Breast epithelium (tissue), 4 donors: Measurements from ENCODE around the gene SYTL1. TPM values are rescaled to one million over a fixed set of nuclear protein-coding genes. Genes with fewer than 3 reads are reported as not detected.

Experiments used
- DNase-seq, 2 donors: peaks; one replicate each; pipeline ENCODE4 v3.0.0-alpha.2; 2019; ENCODE audit warnings: low spot score in 2 of 2
- H3K27ac ChIP-seq, 2 donors: fragments of 200-600 bp; sonication (generic) in 1 of 2; one replicate each; pipeline ENCODE4 v1.5.1; 2016 to 2019; ENCODE audit warnings: mild to moderate bottlenecking in 1 of 2
- H3K27me3 ChIP-seq, 2 donors: fragments of 200-600 bp; sonication (generic) in 1 of 2; one replicate each; pipeline versions ENCODE4 v1.5.1 to v1.6.0; 2017 to 2019; ENCODE audit warnings: control low read depth in 1 of 2, mild to moderate bottlenecking in 1 of 2
- H3K36me3 ChIP-seq: fragments of 200-600 bp; one replicate; pipeline ENCODE4 v1.5.1; 2019
- H3K4me1 ChIP-seq, 2 donors: fragments of 200-600 bp; sonication (generic); one replicate each; pipeline ENCODE4 v1.5.1; 2016 to 2019; ENCODE audit warnings: control low read depth in 1 of 2
- H3K4me3 ChIP-seq, 3 donors: fragments of 200-600 bp; sonication (generic); 1 replicate in 2 of 3; 2 replicates in 1 of 3; pipeline ENCODE4 v1.5.1; 2016 to 2019; ENCODE audit warnings: mild to moderate bottlenecking in 3 of 3, moderate library complexity in 2 of 3
- H3K9me3 ChIP-seq, 2 donors: fragments of 200-600 bp; sonication (generic) in 1 of 2; one replicate each; pipeline ENCODE4 v1.5.1; 2016 to 2019; ENCODE audit warnings: control low read depth in 1 of 2
- POLR2A ChIP-seq: fragments of 450-650 bp; IDR thresholded peaks from one replicate; pipeline ENCODE4 v1.6.1; 2016; ENCODE audit warnings: antibody characterized with exemption, mild to moderate bottlenecking, moderate library complexity
- POLR2AphosphoS5 ChIP-seq, 3 donors: sonication (generic); formaldehyde crosslinking; IDR thresholded peaks; one replicate each; pipeline ENCODE4 v1.6.1; 2017; ENCODE audit warnings: antibody characterized with exemption in 3 of 3
- intact Hi-C: fragments of 100-400 bp; cut with DNase I; formaldehyde crosslinking; loops from one replicate; pipeline ENCODE4 v1.15.1; 2023; ENCODE audit warnings: low total_unique reads
- total RNA-seq, 3 donors: library from RNA; depleted of rRNA; stranded (reverse); fragments of >200 nt; gene quantifications; one replicate each; pipeline ENCODE4 v1.1.0, GENCODE V29; 2016
- TF ChIP-seq, protein P1 (sequence below), 3 donors: fragments of 450-650 bp; IDR thresholded peaks; one replicate each; pipeline ENCODE4 v1.5.1; 2016 to 2017; ENCODE audit warnings: antibody characterized with exemption in 3 of 3, mild to moderate bottlenecking in 3 of 3, moderate library complexity in 3 of 3

Gene SYTL1
- total RNA-seq, 3 donors from 2014 or later = 0.96 to 33.1 (median 22.3) TPM

DNA sequence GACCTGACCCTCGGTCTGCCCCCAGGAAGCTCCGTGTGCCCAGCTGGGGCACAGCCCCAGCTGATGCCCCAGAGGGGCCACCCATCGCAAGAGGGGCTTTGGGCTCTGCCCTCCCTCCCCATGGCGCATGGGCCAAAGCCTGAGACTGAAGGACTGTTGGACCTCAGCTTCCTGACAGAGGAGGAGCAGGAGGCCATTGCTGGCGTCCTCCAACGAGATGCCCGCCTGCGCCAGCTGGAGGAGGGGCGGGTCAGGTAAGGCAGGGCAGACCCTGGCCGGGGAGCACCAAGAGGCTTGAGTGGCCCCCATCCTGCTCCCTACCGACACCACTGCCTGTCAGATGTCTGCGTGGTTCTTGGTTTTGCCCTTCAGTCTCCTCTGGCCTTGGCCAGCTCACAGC is 3.5 kb downstream of the SYTL1 start:
- intact Hi-C loops = no loop called here

DNA sequence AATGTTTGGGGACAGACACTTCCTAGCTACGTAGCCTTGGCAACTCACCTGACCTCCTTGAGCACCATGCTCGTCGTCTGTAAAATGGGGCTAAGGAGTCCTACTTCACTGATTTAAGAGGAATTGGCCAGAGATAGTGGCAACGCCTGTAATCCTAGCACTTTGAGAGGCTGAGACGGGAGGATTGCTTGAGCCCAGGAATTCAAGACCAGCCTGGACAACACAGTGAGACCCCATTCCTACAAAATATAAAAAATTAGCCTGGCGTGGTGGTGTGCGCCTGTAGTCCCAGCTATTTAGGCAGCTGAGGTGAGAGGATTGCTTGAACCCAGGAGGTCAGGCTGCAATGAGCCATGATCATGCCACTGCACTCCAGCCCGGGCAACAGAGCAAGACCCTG is 4.5 kb downstream of the SYTL1 start:
- intact Hi-C loops = no loop called here
- H3K27ac ChIP-seq = no peak overlapping the region
- no peaks in the 10 kb centered on the region for H3K36me3 ChIP-seq
- H3K4me1 ChIP-seq = peaks cover 3 to 8% of the 10 kb centered on the region in 2 donors
- H3K27me3 ChIP-seq = no peaks in the 10 kb centered on the region
- no peak for DNase-seq
- no peaks in the 10 kb centered on the region for H3K9me3 ChIP-seq
- no peak for TF ChIP-seq POLR2AphosphoS5 (IDR thresholded peaks at IDR 0.05)
- TF ChIP-seq, protein P1, sequence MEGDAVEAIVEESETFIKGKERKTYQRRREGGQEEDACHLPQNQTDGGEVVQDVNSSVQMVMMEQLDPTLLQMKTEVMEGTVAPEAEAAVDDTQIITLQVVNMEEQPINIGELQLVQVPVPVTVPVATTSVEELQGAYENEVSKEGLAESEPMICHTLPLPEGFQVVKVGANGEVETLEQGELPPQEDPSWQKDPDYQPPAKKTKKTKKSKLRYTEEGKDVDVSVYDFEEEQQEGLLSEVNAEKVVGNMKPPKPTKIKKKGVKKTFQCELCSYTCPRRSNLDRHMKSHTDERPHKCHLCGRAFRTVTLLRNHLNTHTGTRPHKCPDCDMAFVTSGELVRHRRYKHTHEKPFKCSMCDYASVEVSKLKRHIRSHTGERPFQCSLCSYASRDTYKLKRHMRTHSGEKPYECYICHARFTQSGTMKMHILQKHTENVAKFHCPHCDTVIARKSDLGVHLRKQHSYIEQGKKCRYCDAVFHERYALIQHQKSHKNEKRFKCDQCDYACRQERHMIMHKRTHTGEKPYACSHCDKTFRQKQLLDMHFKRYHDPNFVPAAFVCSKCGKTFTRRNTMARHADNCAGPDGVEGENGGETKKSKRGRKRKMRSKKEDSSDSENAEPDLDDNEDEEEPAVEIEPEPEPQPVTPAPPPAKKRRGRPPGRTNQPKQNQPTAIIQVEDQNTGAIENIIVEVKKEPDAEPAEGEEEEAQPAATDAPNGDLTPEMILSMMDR (IDR thresholded peaks at IDR 0.05) = no peak
- no peak for TF ChIP-seq POLR2A
- no peak overlapping the region for H3K4me3 ChIP-seq

More for the DNA sequence above, 3.5 kb downstream of the SYTL1 start:
- no peaks in the 10 kb centered on the region for H3K9me3 ChIP-seq
- no peak for TF ChIP-seq POLR2AphosphoS5 (IDR thresholded peaks at IDR 0.05)
- TF ChIP-seq, protein P1 (IDR thresholded peaks at IDR 0.05) = no peak
- no peak for TF ChIP-seq POLR2A
- no peaks in the 10 kb centered on the region for H3K27me3 ChIP-seq
- peaks cover 3 to 6% of the 10 kb centered on the region in 2 donors for H3K4me1 ChIP-seq
- no peak for DNase-seq
- H3K36me3 ChIP-seq = no peaks in the 10 kb centered on the region
- H3K4me3 ChIP-seq = no peak overlapping the region
- no peak overlapping the region for H3K27ac ChIP-seq

GRCh38 chr1:27346991-27347624 is 5.3 kb downstream of the SYTL1 start:
- Histone ChIP-seq H3K4me1 (peaks cover 0 to 8% of the 10 kb centered on the region in 2 donors), H3K4me3 (no peak overlapping the region), H3K27me3 (no peaks in the 10 kb centered on the region), H3K36me3 (no peaks in the 10 kb centered on the region), H3K27ac (no peak overlapping the region), H3K9me3 (no peaks in the 10 kb centered on the region)
- intact Hi-C loops = no loop called here
- TF ChIP-seq POLR2AphosphoS5 (IDR thresholded peaks at IDR 0.05) = no peak
- no peak for TF ChIP-seq POLR2A
- TF ChIP-seq, protein P1 (IDR thresholded peaks at IDR 0.05) = no peak
- no peak for DNase-seq

- H3K9me3 ChIP-seq = no peaks in the 10 kb centered on the region
- H3K27me3 ChIP-seq = no peaks in the 10 kb centered on the region
- H3K36me3 ChIP-seq = no peaks in the 10 kb centered on the region
- peak overlapping the region; percentile 30 to 74 (median 68) for H3K4me3 ChIP-seq
- intact Hi-C loops = no loop called here
- peaks cover 0 to 4% of the 10 kb centered on the region in 2 donors for H3K4me1 ChIP-seq
- TF ChIP-seq, protein P1 (IDR thresholded peaks at IDR 0.05) = no peak
- TF ChIP-seq POLR2AphosphoS5 (IDR thresholded peaks at IDR 0.05) (no peak), POLR2A (no peak)
- H3K27ac ChIP-seq = peak overlapping the region; percentile 73 to 75
- peak; percentile 72 for DNase-seq
Observed at GRCh38 chr1:27348861-27349783, 7.3 kb downstream of the SYTL1 start.
